Left ventricle myocardium inferior (tissue), 1 donor: Measurements from ENCODE around the gene RNF180. TPM values are rescaled to one million over a fixed set of nuclear protein-coding genes. Genes with fewer than 3 reads are reported as not detected.

Experiments
- DNase-seq: peaks from one replicate; pipeline ENCODE4 v3.0.0-alpha.2; 2020
- H3K27ac ChIP-seq: fragments of 200-600 bp; replicated peaks from 2 replicates; pipeline ENCODE4 v1.8.0; 2021
- H3K27me3 ChIP-seq: fragments of 200-600 bp; 2 replicates; pipeline ENCODE4 v1.8.0; 2021; ENCODE audit warnings: low read depth
- H3K36me3 ChIP-seq: fragments of 200-600 bp; 2 replicates; pipeline ENCODE4 v1.8.0; 2021
- H3K4me1 ChIP-seq: fragments of 200-600 bp; 2 replicates; pipeline ENCODE4 v1.8.0; 2021
- H3K4me3 ChIP-seq: fragments of 200-600 bp; 2 replicates; pipeline ENCODE4 v1.8.0; 2021; ENCODE audit warnings: mild to moderate bottlenecking, moderate library complexity
- H3K9me3 ChIP-seq: fragments of 200-600 bp; replicated peaks from 2 replicates; pipeline ENCODE4 v1.8.0; 2021
- CTCF ChIP-seq: fragments of 200-600 bp; IDR thresholded peaks from 2 replicates; pipeline ENCODE4 v1.8.0; 2021; ENCODE audit warnings: antibody characterized with exemption, mild to moderate bottlenecking, borderline replicate concordance
- intact Hi-C: fragments of 100-400 bp; cut with micrococcal nuclease; formaldehyde crosslinking; loops from one replicate; pipeline ENCODE4 v1.11.0; 2022
- total RNA-seq: library from RNA; stranded (reverse); fragmentation: NEBNext Ultra II Directional; extraction: Animal tissue kit (Norgen Biotek cat#: 25700); gene quantifications from one replicate; pipeline ENCODE4 v1.2.1, GENCODE V29; 2021
- donor health status: DM: no; HTN: yes; CAD: no; lungs with severe emphysema.

The RNF180 gene
- total RNA-seq, 1 donor from 2014 or later = 12.9 TPM

GRCh38 chr5:64145216-64145895 lies 20.3 kb upstream of the RNF180 start:
- peaks cover 20% of the 10 kb centered on the region for H3K4me1 ChIP-seq
- H3K4me3 ChIP-seq = no peak overlapping the region
- no peak overlapping the region for H3K27ac ChIP-seq
- DNase-seq = no peak
- no peaks in the 10 kb centered on the region for H3K27me3 ChIP-seq
- intact Hi-C loops = loop anchor here (5.0 kb wide), 1 partner anchor 62 kb away; no protein-coding TSS in a partner anchor
- no peak for TF ChIP-seq CTCF
- no peaks in the 10 kb centered on the region for H3K36me3 ChIP-seq
- H3K9me3 ChIP-seq = no peaks in the 10 kb centered on the region

- no peak overlapping the region for H3K27ac ChIP-seq
- no peaks in the 10 kb centered on the region for H3K36me3 ChIP-seq
- no peaks in the 10 kb centered on the region for H3K9me3 ChIP-seq
- H3K4me1 ChIP-seq = peaks cover 20% of the 10 kb centered on the region
- H3K4me3 ChIP-seq = no peak overlapping the region
- H3K27me3 ChIP-seq = no peaks in the 10 kb centered on the region
- no peak for DNase-seq
- intact Hi-C loops = loop anchor here (5.0 kb wide), 1 partner anchor 60 kb away; no protein-coding TSS in a partner anchor
- TF ChIP-seq CTCF = no peak
These were observed 18.3 kb upstream of the RNF180 start for GRCh38 chr5:64147379-64147778.

- Histone ChIP-seq H3K36me3 (no peaks in the 10 kb centered on the region), H3K27ac (no peak overlapping the region), H3K4me3 (no peak overlapping the region), H3K27me3 (no peaks in the 10 kb centered on the region), H3K9me3 (no peaks in the 10 kb centered on the region), H3K4me1 (peaks cover 20% of the 10 kb centered on the region)
- TF ChIP-seq CTCF = peak; percentile 81
- DNase-seq = peak; percentile 54
- intact Hi-C loops = loop anchor here (5.0 kb wide), 1 partner anchor 59 kb away; no protein-coding TSS in a partner anchor
These were observed 17.7 kb upstream of the RNF180 start for GRCh38 chr5:64147849-64148441.

- Histone ChIP-seq H3K4me3 (no peak overlapping the region), H3K27me3 (no peaks in the 10 kb centered on the region), H3K4me1 (peaks cover 14% of the 10 kb centered on the region), H3K9me3 (peaks cover 7% of the 10 kb centered on the region), H3K36me3 (no peaks in the 10 kb centered on the region), H3K27ac (no peak overlapping the region)
- no peak for DNase-seq
- intact Hi-C loops = loop anchor here (5.0 kb wide), 1 partner anchor 58 kb away; no protein-coding TSS in a partner anchor
- no peak for TF ChIP-seq CTCF
These were observed 16.4 kb upstream of the RNF180 start for GRCh38 chr5:64149268-64149667.

- TF ChIP-seq CTCF = no peak
- no peak for DNase-seq
- Histone ChIP-seq H3K27me3 (no peaks in the 10 kb centered on the region), H3K9me3 (peaks cover 7% of the 10 kb centered on the region), H3K36me3 (no peaks in the 10 kb centered on the region), H3K4me1 (peaks cover 6% of the 10 kb centered on the region), H3K4me3 (no peak overlapping the region), H3K27ac (no peak overlapping the region)
- intact Hi-C loops = loop anchor here (5.0 kb wide), 1 partner anchor 57 kb away; no protein-coding TSS in a partner anchor
These were observed 15.7 kb upstream of the RNF180 start for GRCh38 chr5:64149857-64150521.
